Ascending aorta (tissue), 2 donors: ENCODE data around the gene RUSC1. TPM values are rescaled to one million over a fixed set of nuclear protein-coding genes. Genes with fewer than 3 reads are reported as not detected.

Source experiments
- DNase-seq, 2 donors: peaks; one replicate each; pipeline ENCODE4 v3.0.0-alpha.2; 2019; ENCODE audit warnings: low spot score in 2 of 2
- H3K27ac ChIP-seq, 2 donors: fragments of 200-600 bp; sonication (generic); one replicate each; pipeline ENCODE4 v1.5.1; 2016 to 2017; ENCODE audit warnings: mild to moderate bottlenecking in 1 of 2
- H3K27me3 ChIP-seq: fragments of 200-600 bp; sonication (generic); one replicate; pipeline ENCODE4 v1.5.1; 2017
- H3K36me3 ChIP-seq, 2 donors: fragments of 200-600 bp; sonication (generic); one replicate each; pipeline ENCODE4 v1.5.1; 2016
- H3K4me1 ChIP-seq, 2 donors: fragments of 200-600 bp; sonication (generic); one replicate each; pipeline ENCODE4 v1.5.1; 2016 to 2017; ENCODE audit warnings: mild to moderate bottlenecking in 1 of 2
- H3K4me3 ChIP-seq, 2 donors: fragments of 200-600 bp; sonication (generic); one replicate each; pipeline ENCODE4 v1.5.1; 2016 to 2017; ENCODE audit warnings: mild to moderate bottlenecking in 1 of 2
- H3K9me3 ChIP-seq, 2 donors: fragments of 200-600 bp; sonication (generic); one replicate each; pipeline ENCODE4 v1.5.1; 2016
- CTCF ChIP-seq, 3 experiments: fragments of 200-600 bp in 2 of 3; fragments of 450-650 bp in 1 of 3; sonication (generic) in 2 of 3; IDR thresholded peaks; one replicate each; pipeline ENCODE4 v1.5.1; 2016 to 2019; ENCODE audit warnings: antibody characterized with exemption in 3 of 3, mild to moderate bottlenecking in 1 of 3, moderate library complexity in 1 of 3
- intact Hi-C: fragments of 100-400 bp; cut with DNase I; formaldehyde crosslinking; loops from one replicate; pipeline ENCODE4 v1.15.1; 2023
- total RNA-seq: library from RNA; depleted of rRNA; stranded (reverse); fragments of >200 nt; gene quantifications from one replicate; pipeline ENCODE4 v1.1.0, GENCODE V29; 2016

RUSC1 gene
- total RNA-seq, 1 donor from 2014 or later: 18.4 TPM

GRCh38 chr1:155300024-155300423 lies 20.7 kb upstream of the RUSC1 start:
- no peak for DNase-seq
- intact Hi-C loops: no loop called here
- Histone ChIP-seq H3K36me3 (no peaks in the 10 kb centered on the region), H3K4me1 (peaks cover 0 to 4% of the 10 kb centered on the region in 2 donors), H3K4me3 (no peak overlapping the region), H3K9me3 (no peaks in the 10 kb centered on the region), H3K27me3 (no peaks in the 10 kb centered on the region), H3K27ac (no peak overlapping the region)
- TF ChIP-seq CTCF (IDR thresholded peaks at IDR 0.05): no peak

- Histone ChIP-seq H3K27me3 (no peaks in the 10 kb centered on the region), H3K4me3 (no peak overlapping the region), H3K4me1 (no peaks in the 10 kb centered on the region), H3K9me3 (no peaks in the 10 kb centered on the region), H3K36me3 (no peaks in the 10 kb centered on the region), H3K27ac (no peak overlapping the region)
- DNase-seq: no peak
- no peak for TF ChIP-seq CTCF (IDR thresholded peaks at IDR 0.05)
- intact Hi-C loops: no loop called here
Measured at GRCh38 chr1:155300553-155301329, 20.0 kb upstream of the RUSC1 start.

GRCh38 chr1:155301342-155301841 lies 19.3 kb upstream of the RUSC1 start, which contains the start of gene PKLR:
Gene PKLR (minus strand): TSS chr1:155301438. CDS start chr1:155301395, 43 bp downstream.
- TF ChIP-seq CTCF (IDR thresholded peaks at IDR 0.05): no peak
- H3K9me3 ChIP-seq: no peaks in the 10 kb centered on the region
- H3K36me3 ChIP-seq: no peaks in the 10 kb centered on the region
- no peak within 1 kb of the TSS for H3K27ac ChIP-seq
- DNase-seq: no peak
- no peaks in the 10 kb centered on the region for H3K4me1 ChIP-seq
- no peak within 1 kb of the TSS for H3K4me3 ChIP-seq
- intact Hi-C loops: no loop called here
- no peaks in the 10 kb centered on the region for H3K27me3 ChIP-seq

- TF ChIP-seq CTCF (IDR thresholded peaks at IDR 0.05): no peak
- H3K27me3 ChIP-seq: no peaks in the 10 kb centered on the region
- no peak overlapping the region for H3K4me3 ChIP-seq
- intact Hi-C loops: no loop called here
- H3K4me1 ChIP-seq: peaks cover 2 to 4% of the 10 kb centered on the region in 2 donors
- no peak for DNase-seq
- no peaks in the 10 kb centered on the region for H3K36me3 ChIP-seq
- H3K9me3 ChIP-seq: no peaks in the 10 kb centered on the region
- H3K27ac ChIP-seq: no peak overlapping the region
Measured at GRCh38 chr1:155304558-155305063, 16.1 kb upstream of the RUSC1 start.

- no peak for DNase-seq
- TF ChIP-seq CTCF (IDR thresholded peaks at IDR 0.05): no peak
- no peaks in the 10 kb centered on the region for H3K36me3 ChIP-seq
- intact Hi-C loops: no loop called here
- H3K27ac ChIP-seq: no peak overlapping the region
- no peak overlapping the region for H3K4me3 ChIP-seq
- no peaks in the 10 kb centered on the region for H3K9me3 ChIP-seq
- peaks cover 6 to 9% of the 10 kb centered on the region in 2 donors for H3K4me1 ChIP-seq
- no peaks in the 10 kb centered on the region for H3K27me3 ChIP-seq
Measured at GRCh38 chr1:155305881-155306391, 14.8 kb upstream of the RUSC1 start.
